Glutamatergic neuron (in vitro differentiated cells): Measurements from ENCODE around the gene REC114. TPM values are rescaled to one million over a fixed set of nuclear protein-coding genes. Genes with fewer than 3 reads are reported as not detected.
"Not testable (repeated sequence)": the region's sequence is repeated elsewhere in the genome, so short reads cannot be mapped to it uniquely, and the experiment has no call there.

Experiments
- DNase-seq: peaks from one replicate; pipeline ENCODE4 v3.0.0; 2022
- H3K27ac Mint-ChIP-seq: one replicate; pipeline ENCODE4 v1.8.0; 2020; ENCODE audit warnings: mild to moderate bottlenecking, mixed read lengths, inconsistent platforms; ENCODE audit not compliant: unreplicated experiment
- H3K27me3 Mint-ChIP-seq: one replicate; pipeline ENCODE4 v1.8.0; 2020; ENCODE audit warnings: mild to moderate bottlenecking, moderate library complexity, mixed read lengths, inconsistent platforms; ENCODE audit not compliant: unreplicated experiment
- H3K36me3 Mint-ChIP-seq: one replicate; pipeline ENCODE4 v1.8.0; 2020; ENCODE audit warnings: mild to moderate bottlenecking, mixed read lengths, inconsistent platforms; ENCODE audit not compliant: unreplicated experiment
- H3K4me1 Mint-ChIP-seq: one replicate; pipeline ENCODE4 v1.8.0; 2020; ENCODE audit warnings: mild to moderate bottlenecking, low read depth, mixed read lengths, inconsistent platforms; ENCODE audit not compliant: unreplicated experiment
- H3K4me3 Mint-ChIP-seq: one replicate; pipeline ENCODE4 v1.8.0; 2020; ENCODE audit warnings: mild to moderate bottlenecking, mixed read lengths, inconsistent platforms; ENCODE audit not compliant: unreplicated experiment
- H3K9me3 Mint-ChIP-seq: one replicate; pipeline ENCODE4 v1.8.0; 2020; ENCODE audit warnings: mild to moderate bottlenecking, moderate library complexity, mixed read lengths, inconsistent platforms; ENCODE audit not compliant: unreplicated experiment
- total RNA-seq: library from RNA; stranded (reverse); fragmentation: NEBNext Ultra II Directional; extraction: Animal tissue kit (Norgen Biotek cat#: 25700); gene quantifications from one replicate; pipeline ENCODE4 v1.2.1, GENCODE V29; 2021; ENCODE audit not compliant: unreplicated experiment
- TF ChIP-seq, protein P1 (sequence below): fragments of 200-600 bp; sonication (generic); IDR thresholded peaks from one replicate; pipeline ENCODE4 v1.5.0; 2021; ENCODE audit not compliant: partially characterized antibody, unreplicated experiment

REC114 gene
- total RNA-seq, 1 donor from 2014 or later = not detected

DNA sequence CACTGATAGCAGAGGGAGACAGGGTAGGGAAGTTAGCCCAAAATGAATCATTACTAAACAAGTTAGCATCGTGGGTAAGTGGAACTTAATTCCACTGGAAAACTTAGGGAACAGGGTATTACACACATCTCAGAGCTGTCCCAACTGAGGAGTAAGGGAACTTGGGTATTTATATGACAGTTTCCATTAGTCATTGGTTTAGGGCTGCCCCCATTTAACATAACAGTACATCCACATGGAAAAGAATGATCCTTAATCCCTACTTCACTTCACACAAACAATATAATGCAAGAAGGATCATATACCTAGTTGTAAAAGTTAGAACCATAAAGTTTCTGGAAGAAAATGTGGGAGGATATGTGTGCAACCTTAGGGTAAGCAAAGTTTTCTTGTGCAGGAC lies 4.3 kb upstream of the REC114 start:
- H3K27me3 Mint-ChIP-seq = no peaks in the 10 kb centered on the region
- DNase-seq = no peak
- H3K36me3 Mint-ChIP-seq = no peaks in the 10 kb centered on the region
- no peak overlapping the region for H3K4me3 Mint-ChIP-seq
- TF ChIP-seq, protein P1, sequence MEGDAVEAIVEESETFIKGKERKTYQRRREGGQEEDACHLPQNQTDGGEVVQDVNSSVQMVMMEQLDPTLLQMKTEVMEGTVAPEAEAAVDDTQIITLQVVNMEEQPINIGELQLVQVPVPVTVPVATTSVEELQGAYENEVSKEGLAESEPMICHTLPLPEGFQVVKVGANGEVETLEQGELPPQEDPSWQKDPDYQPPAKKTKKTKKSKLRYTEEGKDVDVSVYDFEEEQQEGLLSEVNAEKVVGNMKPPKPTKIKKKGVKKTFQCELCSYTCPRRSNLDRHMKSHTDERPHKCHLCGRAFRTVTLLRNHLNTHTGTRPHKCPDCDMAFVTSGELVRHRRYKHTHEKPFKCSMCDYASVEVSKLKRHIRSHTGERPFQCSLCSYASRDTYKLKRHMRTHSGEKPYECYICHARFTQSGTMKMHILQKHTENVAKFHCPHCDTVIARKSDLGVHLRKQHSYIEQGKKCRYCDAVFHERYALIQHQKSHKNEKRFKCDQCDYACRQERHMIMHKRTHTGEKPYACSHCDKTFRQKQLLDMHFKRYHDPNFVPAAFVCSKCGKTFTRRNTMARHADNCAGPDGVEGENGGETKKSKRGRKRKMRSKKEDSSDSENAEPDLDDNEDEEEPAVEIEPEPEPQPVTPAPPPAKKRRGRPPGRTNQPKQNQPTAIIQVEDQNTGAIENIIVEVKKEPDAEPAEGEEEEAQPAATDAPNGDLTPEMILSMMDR = no peak
- peaks cover 3% of the 10 kb centered on the region for H3K4me1 Mint-ChIP-seq
- no peak overlapping the region for H3K27ac Mint-ChIP-seq
- H3K9me3 Mint-ChIP-seq = no peaks in the 10 kb centered on the region

DNA sequence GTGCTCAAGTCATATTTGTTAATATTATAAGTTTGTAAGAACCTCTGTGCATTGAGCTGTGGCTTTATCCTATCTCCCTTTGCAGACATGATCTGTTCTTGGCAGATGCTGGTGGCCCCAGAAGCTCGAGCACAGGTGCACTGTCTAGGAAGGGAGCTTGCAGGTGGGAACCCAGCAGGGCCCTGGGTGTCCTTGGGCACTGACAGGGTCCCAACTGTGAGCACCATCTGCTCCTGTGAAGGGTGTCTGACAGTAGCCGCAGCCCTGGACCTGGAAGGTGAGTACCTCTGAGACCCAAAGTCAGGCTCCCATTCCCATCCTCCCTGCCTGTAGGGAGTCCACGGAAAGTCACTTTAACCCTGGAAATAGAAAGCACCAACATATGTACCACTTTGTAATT lies 2.4 kb upstream of the REC114 start:
- peaks cover 3% of the 10 kb centered on the region for H3K4me1 Mint-ChIP-seq
- TF ChIP-seq, protein P1 = no peak

DNA sequence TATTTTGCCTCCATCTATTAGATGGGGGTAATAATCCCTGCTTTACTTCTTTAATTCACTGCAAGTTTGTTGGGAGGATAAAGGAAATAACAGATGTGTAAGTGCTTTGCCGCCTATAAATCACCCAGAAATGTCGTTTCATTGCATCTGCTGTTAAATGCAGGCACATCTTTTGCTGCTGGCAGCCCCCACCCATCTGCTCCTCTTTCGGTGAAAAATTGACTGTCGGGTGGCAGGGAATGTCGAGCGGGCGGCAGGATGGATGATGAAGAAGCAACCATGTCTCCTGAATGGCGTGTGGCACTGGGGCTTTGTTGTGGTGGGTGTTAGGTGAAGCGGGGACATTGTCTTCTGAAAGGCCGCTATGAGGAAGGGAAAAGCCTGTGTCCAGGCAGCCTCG lies 543 bp upstream of the REC114 start:
- Mint-ChIP-seq H3K4me3 (no peak overlapping the region), H3K4me1 (peaks cover 3% of the 10 kb centered on the region), H3K27me3 (peaks cover 2% of the 10 kb centered on the region), H3K27ac (no peak overlapping the region), H3K9me3 (peaks cover 4% of the 10 kb centered on the region), H3K36me3 (no peaks in the 10 kb centered on the region)
- TF ChIP-seq, protein P1 = no peak
- no peak for DNase-seq

More for the DNA sequence above, 2.4 kb upstream of the REC114 start:
- no peak overlapping the region for H3K27ac Mint-ChIP-seq
- H3K9me3 Mint-ChIP-seq = peaks cover 2% of the 10 kb centered on the region
- no peak overlapping the region for H3K4me3 Mint-ChIP-seq
- H3K27me3 Mint-ChIP-seq = peaks cover 2% of the 10 kb centered on the region
- DNase-seq = no peak
- H3K36me3 Mint-ChIP-seq = no peaks in the 10 kb centered on the region

DNA sequence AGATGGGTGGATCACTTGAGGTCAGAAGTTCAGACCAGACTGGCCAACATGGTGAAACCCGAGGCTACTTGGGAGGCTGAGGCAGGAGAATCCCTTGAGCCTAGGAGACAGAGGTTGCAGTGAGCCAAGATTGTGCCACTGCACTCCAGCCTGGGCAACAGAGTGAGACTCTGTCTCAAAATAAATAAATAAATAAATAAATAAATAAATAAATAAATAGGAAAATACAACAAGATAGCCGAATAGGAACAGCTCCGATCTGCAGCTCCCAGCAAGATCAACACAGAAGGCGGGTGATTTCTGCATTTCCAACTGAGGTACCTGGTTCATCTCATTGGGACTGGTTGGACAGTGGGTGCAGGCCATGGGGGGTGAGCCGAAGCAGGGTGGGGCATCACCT lies 4.5 kb downstream of the REC114 start:
- H3K9me3 Mint-ChIP-seq, DNase-seq, H3K4me1 Mint-ChIP-seq, H3K27me3 Mint-ChIP-seq, H3K36me3 Mint-ChIP-seq, H3K27ac Mint-ChIP-seq, H3K4me3 Mint-ChIP-seq: not testable (repeated sequence)

DNA sequence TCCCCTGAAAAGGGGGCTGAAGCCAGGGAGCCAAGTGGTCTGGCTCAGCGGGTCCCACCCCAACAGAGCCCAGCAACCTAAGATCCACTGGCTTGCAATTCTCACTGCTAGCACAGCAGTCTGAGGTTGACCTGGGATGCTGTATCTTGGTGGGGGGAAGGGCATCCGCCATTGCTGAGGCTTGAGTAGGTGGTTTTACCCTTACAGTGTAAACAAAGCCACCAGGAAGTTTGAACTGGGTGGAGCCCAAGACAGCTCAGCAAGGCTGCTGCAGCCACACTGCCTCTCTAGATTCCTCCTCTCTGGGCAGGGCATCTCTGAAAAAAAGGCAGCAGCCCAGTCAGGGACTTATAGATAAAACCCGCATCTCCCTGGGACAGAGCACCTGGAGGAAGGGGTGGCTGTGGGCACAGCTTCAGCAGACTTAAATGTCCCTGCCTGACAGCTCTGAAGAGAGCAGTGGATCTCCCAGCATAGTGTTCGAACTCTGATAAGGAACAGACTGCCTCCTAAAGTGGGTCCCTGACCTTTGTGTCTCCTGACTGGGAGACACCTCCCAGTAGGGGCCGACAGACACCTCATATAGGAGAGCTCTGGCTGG lies 5.3 kb downstream of the REC114 start:
- not testable (repeated sequence) for H3K4me1 Mint-ChIP-seq, H3K27me3 Mint-ChIP-seq, H3K27ac Mint-ChIP-seq, DNase-seq, H3K4me3 Mint-ChIP-seq, H3K9me3 Mint-ChIP-seq, H3K36me3 Mint-ChIP-seq

DNA sequence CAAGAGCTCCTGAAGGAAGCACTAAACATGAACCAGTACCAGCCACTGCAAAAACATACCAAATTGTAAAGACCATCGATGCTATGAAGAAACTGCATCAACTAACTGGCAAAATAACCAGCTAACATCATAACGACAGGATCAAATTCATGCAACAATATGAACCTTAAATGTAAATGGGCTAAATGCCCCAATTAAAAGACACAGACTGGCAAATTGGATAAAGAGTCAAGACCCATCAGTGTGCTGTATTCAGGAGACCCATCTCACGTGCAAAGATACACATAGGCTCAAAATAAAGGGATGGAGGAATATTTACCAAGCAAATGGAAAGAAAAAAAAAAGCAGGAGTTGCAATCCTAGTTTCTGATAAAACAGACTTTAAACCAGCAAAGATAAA lies 7.0 kb downstream of the REC114 start:
- not testable (repeated sequence) for H3K36me3 Mint-ChIP-seq, DNase-seq, H3K4me1 Mint-ChIP-seq, H3K9me3 Mint-ChIP-seq, H3K27ac Mint-ChIP-seq, H3K4me3 Mint-ChIP-seq, H3K27me3 Mint-ChIP-seq

DNA sequence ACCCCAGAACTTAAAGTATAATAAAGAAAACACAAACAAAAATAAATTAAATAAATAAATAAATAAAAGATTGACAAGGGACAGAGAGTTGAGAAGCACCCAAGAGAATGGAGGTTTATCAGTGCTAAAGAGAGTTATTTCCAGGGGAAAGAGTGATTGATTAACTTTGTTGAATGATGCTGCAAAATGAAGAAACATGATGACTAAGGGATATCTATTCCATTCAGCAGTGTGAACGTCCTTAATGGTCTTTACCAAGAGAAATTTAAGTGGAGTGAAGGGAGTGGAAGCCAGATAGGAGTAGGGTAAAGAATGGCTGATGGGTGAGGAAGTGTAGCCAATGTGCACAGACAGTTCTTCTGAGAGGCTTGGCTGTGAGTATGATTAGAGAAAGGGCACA lies 11.1 kb downstream of the REC114 start:
- H3K27ac Mint-ChIP-seq = no peak overlapping the region
- TF ChIP-seq, protein P1 = no peak
- no peaks in the 10 kb centered on the region for H3K4me1 Mint-ChIP-seq
- H3K9me3 Mint-ChIP-seq = peaks cover 3% of the 10 kb centered on the region
- H3K27me3 Mint-ChIP-seq = no peaks in the 10 kb centered on the region
- H3K36me3 Mint-ChIP-seq = peaks cover 4% of the 10 kb centered on the region
- H3K4me3 Mint-ChIP-seq = no peak overlapping the region
- no peak for DNase-seq
